COLO829 (cell line): ENCODE measurements around the gene ZNF766.
"Not testable (repeated sequence)": the region's sequence is repeated elsewhere in the genome, so short reads cannot be mapped to it uniquely, and the experiment has no call there.

Source experiments
- DNase-seq: peaks from one replicate; pipeline ENCODE4 v3.0.0; 2012; ENCODE audit warnings: low spot score

Gene ZNF766

DNA sequence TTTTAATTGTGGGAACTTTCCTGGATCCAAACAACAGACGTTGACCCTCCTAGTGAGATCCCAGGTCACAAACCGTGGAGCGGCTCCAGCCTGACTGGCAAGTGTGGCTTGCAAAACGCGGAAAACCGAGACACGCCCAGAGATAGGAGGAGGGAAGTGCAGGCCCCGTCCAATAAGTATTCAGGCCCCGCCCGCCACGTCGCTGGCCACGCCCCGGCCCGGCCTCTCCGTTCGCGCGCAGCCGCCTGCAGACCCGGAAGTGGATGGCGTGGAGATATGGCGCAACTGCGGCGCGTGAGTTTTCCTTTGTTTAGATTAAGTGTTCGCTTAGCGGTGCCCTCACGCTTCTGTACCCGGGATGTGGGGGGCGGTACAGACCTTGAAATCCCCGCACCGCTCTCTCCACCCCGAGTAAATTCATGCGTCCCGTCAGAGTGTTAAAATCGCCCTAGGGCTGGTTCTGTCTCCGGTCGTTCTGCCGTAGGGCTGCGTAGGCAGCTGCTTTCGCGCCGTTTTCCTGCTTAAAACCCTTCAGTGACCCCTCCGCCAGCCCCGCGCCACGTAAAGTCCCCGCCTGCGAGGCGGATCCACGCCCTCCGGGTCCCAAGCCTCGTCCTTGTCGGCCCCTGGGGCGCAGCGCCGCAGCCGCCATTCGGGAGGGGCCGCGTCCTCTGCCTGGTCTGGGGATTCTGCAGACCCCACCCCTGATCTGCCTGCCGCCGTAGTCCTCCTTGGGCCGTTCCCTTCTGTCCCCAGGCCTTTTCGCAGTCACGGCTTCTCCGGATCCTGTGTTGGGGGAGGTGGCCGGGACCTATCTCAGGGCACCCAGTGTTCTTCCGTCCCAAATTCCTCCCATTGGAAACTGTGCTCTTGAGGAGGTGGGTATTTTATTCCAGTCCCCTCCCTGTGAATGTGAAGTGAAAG lies at the start of gene ZNF766:
TSS of gene ZNF766 (plus strand) at position 250 of the 924 bp plus-strand sequence. CDS start at position 277, 27 bp downstream.
- DNase-seq, result peak; percentile 89

- no peak for DNase-seq
Measured at GRCh38 chr19:52219611-52220010, 49.8 kb upstream of the ZNF766 start.

- DNase-seq, result no peak
Measured at GRCh38 chr19:52221031-52221430, 48.4 kb upstream of the ZNF766 start.

- no peak for DNase-seq
Measured at GRCh38 chr19:52221831-52222375, 47.5 kb upstream of the ZNF766 start.

DNA sequence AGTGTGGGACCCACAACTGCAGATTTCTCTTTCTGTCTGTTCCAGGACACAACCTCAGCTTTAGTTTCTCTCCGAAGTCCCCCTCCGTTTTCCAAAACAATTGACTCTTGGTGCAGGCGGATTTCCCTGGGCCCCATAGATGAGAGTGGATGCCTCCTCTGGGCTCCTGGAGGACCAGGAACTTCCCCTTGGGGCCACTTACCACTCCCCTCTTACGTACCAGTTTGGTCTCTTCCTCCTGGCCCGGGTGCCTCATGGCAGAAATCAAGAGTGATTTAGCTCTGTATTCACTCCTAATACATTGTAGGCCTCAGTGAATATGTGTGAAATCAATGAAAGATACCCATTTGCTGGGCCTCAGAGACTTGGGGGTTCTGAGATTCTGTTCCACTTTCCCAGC lies 45.2 kb upstream of the ZNF766 start:
- DNase-seq, result no peak

GRCh38 chr19:52226652-52227051 lies 42.7 kb upstream of the ZNF766 start:
- no peak for DNase-seq

DNA sequence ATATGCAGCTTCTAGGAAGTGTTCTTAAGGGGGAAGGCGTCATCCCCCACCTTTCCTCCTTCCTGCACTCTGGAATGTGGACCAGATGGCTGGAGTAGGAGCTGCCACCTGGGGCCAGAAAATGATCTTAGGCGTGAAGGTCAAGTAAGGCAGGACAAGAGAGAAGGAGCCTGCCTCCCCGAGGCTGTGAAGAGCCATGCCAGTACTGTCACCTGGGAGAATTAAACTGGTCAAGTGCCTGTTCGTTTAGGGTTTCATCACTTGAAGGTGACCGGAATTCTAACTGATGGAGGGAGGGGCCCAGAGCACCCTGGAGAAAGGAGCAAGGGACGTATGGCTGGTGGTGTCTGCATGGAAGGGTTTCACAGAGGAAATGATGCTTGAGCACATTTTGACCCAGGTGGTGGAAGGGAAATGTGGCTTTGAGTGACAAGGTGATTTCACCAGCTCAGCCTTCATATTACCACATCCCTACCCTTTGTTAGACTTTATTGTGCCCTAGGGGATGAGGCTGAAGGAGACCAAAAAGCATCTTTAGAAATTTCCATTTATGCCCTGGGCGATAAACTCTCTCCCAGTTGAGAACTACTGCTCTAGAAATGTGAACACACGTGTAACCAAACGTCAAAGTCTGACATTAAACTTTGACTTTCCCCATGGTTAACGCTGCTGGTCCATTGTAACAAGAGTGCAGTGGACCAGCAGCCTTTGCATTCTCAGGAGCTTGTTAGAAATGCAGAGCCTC lies 42.0 kb upstream of the ZNF766 start:
- no peak for DNase-seq

DNA sequence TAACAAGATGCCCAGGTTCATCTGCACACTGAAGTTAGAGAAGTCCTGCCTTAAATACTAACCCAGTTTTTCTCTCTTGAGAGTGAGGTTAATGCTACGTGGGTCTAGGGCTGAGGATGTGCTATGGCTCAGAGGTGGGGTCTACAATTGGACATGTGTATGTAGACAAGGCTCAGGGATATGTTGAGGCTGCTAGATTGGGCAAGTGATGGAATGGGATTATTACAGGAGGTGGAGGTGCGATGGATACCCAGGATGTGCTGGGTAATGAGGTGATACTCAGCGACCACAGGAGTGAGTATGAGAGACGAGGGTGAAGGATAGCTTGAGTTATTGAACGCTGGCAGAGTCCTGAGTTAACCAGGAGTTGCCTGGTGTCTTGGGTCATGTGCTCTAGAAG lies 41.4 kb upstream of the ZNF766 start:
- no peak for DNase-seq

- DNase-seq, result no peak
Measured at GRCh38 chr19:52229524-52229923, 39.9 kb upstream of the ZNF766 start.

DNA sequence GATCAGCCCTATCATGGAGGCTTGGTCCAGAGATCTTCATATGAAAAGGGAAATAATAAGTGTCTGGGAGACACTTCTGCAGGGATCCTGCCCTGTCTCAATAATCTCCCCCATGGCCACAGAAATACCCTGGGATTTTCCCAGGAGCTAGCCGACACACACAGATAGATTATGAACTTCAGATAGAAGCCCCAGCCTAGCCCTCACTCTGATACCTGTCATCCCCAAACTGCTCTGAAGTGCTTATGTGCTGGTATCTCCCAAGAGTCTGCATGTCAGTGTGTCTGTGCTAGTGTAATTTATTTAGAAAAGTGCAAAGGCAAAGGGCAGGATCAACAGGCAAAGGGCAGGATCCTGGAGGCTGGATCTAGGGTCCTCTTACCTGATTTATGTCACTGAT lies 38.7 kb upstream of the ZNF766 start:
- no peak for DNase-seq

DNA sequence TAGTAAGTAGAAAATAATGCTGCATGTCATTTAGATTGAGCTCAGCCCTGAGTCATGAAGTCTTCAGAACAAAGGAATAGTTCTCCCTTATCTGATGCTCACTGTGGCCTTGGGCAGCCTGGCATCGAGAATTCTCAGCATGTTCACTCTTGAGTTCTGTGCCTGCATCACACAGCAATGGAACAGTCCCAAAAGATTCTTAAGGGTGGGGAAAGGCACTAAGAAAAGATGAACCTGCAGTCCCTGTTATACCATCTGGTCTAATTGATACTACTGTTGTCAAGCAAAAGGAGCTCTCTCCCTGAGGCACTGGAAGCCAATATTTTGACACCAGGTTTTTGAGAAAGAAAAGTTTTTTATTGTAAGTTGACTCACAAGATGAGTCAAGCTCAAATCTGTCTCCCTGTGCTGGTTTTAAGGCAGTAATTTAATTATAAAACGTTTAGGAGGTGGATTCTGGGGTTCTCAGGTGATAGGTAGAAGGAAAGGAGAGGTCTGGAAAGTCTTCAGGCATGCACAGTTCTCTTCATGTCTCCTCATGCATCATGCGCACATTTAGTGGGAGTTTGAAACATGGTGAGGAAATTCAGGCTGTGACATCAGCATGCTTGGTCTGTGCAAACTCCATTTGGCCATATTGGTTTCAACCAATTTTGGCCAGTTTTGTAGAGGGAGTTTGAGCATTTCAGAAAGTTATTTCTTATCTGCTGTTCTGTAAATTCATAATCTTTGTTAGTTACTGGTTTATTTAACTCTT lies 38.1 kb upstream of the ZNF766 start:
- peak; percentile 14 for DNase-seq

DNA sequence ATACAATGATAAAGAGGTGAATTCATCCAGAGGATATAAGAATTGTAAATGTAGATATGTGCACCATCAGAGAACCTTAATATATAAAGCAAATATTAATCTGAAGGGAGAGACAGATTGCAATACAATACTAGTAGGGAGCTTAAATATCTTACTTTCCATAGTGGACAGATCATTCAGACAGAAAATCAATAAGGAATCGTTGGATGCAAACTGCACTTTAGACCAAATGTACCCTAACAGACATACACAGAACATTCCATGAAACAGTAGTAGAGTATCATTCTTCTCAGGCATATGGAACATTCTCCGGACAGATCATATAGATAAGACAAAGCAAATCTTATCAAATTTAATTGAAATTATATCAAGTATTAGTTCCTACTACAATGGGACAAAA lies 35.0 kb upstream of the ZNF766 start:
- no peak for DNase-seq

DNA sequence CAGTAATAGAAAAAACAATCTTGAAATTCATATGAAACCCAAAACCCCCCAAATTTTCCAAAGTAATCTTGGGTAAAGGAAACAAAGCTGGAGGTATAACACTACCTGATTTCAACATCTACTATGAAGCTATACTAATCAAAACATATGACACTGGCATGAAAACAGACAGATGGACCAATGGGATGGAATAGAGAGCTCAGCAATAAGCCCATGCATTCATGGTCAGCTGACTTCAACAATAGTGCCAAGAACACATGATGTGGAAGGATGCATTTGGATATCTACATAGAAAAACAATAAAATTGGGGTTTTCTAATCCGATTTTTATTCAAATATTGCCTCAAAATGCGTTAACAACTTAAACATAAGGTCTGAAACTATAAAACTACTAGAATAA lies 32.2 kb upstream of the ZNF766 start:
- no peak for DNase-seq

DNA sequence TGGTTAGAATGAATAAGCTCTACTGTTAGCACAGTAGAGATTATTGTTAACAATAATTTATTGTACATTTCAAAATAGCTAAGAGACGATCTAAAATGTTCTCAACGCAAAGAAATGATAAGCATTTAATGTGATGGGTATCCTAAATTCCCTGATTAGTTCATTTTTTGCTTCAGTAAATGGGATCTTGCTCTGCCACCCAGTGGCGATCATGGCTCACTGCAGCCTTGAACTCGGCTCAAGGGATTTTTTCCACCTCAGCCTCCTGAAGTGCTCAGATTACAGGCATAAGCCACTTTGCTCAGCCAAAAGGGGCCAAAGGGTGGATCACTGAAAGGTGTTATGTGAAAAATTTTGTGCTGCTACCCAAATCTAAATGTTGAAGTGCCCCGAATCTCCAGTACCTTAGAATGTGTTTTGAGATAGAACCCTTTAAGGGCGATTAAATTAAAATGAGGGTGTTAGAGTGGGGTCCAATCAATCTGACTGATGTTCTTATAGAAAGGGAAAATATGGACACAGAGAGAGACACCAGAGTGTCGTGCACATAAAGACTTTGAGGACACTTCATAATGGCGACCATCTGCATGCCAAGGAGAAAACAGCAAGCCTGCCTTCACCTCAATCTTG lies 31.5 kb upstream of the ZNF766 start:
- DNase-seq, result peak; percentile 24

DNA sequence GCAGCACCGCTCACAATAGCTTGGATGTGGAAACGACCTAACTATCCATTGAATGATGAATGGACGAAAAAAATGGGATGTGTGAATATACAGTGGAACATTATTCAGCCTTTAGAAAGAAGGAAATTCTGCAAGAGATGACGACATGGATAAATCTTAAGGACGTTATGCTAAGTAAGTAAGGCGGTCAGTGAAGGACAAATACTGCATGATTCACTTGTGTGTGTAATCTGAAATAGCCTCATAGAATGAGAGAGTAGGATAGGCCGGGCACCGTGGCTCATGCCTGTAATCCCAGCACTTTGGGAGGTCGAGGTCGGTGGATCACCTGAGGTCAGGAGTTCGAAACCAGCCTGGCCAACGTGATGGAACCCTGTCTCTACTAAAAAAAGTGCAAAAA lies 25.4 kb upstream of the ZNF766 start:
- no peak for DNase-seq

GRCh38 chr19:52248241-52248640 lies 21.1 kb upstream of the ZNF766 start:
- DNase-seq, result no peak

- DNase-seq, result no peak
Measured at GRCh38 chr19:52258426-52258825, 11.0 kb upstream of the ZNF766 start.

DNA sequence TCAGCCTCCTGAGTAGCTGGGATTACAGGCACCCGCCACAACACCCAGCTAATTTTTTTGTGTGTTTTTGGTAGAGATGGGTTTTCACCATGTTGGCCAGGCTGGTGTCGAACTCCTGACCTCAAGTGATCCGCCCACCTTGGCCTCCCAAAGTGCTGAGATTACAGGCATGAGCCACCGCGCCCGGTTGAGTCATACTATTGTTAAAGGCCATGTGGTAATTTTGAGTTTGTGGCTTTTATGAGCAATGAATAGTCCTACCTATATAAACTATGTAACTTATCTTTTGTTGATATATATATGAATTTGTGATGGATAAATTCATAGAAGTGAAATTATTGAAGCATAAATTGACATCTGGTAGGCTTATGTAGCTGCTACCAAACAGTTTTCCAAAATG lies 3.8 kb upstream of the ZNF766 start:
- DNase-seq, result not testable (repeated sequence)

DNA sequence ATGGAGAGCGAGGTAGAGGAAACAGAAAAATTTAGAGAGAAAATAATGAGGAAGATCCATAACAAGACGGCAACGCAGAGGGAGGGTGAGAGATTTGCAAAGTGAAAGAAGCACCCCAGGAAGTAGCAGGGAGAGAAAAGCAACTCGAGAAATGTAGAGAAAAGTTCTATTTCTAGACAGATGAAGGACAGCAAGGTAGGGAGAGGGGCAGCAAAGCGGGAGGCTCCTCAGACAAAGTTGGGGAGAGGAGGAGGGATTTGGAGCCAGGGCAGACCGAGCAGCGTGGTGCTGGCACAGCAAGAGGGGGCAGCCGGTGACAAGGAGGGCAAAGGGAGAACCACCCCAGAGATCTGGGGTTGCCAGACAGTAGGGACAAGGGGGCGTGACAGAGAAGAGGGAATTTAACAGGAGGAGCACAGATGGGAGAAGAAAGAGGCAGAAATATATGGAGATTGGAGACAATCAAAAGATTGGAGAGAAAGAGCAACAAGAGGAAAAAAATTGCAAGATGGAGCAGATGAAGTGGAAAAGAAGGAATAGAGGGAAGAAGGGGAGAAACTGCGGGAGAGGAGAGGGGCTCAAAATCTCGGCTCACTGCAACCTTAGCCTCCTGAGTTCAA lies 989 bp downstream of the ZNF766 start:
- no peak for DNase-seq

DNA sequence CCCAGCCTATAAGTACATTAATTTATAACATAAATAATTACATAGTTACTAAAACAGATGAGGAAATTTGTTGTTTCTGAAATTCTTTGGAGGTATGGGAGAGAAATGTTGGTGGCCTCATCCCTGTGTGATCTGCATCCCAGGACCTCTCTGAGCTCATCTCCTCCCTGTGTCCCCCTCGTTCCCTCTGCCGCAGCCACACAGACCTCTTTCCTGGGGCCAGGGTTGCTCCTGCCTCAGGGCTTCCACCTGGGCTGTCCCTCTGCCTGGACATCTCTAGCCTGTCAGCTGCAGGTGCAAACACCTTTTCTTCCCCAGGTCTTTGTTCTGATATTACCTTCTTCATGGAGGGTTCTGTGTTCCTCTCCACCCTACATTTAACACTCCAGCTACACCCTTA lies 3.9 kb downstream of the ZNF766 start:
- no peak for DNase-seq

- no peak for DNase-seq
Measured at GRCh38 chr19:52274191-52274590, 4.8 kb downstream of the ZNF766 start.
